ENCODE measurements around the gene MAST4. TPM values are rescaled to one million over a fixed set of nuclear protein-coding genes. Genes with fewer than 3 reads are reported as not detected.

The MAST4 gene
- total and polyA plus RNA-seq, 4 donors: 3.7 to 9.5 (median 6.5) TPM

DNA sequence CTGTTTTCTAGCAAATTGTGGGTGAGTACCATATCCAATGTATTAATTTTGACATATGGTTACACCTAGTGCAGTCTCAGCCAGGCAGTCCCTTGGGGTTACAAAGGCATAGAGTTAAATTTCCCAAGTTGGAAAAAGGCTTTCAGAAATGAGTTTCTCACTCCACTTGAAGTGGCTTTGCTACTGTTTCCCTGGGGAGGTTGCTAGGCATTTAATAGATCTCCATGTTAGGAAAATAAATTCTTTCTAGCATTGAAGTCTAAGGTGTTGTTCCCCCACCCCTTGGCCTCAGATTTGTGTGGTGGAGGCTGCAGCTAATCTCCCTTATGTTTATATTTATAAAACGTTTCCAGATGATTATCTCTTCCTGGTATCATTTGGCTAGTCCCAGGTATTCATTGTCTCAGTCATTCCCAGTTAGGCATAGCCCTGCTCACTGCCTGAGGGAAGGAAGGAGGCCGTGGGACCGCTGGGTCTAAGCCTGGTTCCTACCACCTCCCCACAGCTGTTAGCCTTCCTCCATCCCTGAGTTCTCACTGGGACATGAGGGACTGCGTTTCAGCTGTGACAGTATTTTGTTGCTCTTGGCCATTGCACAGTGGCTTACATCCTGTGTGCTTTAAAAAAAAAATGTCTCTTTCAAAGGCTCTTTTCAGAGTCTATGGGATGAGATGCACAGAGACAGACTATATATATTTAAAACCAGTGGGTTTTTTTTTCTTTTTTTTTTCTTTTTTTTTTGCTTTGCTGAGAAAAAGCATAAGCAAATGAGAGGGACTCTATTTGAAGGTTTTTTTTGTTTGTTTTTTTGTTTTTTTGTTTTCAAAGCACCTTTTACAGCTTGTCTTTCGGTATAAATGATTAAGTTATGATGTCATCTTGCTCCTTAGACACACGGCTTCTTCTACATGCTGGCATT is 121.5 kb downstream of the MAST4 start:
- Histone ChIP-seq H3K27me3 (ENCODE audit: control insufficient read depth in 4 of 4, insufficient read depth in 4 of 4, low read length in 3 of 4) (no peaks in the 10 kb centered on the region), H3K4me1 (ENCODE audit: control insufficient read depth in 4 of 4, insufficient read depth in 4 of 4, low read length in 3 of 4) (no peaks in the 10 kb centered on the region), H3K27ac (ENCODE audit: low read depth in 1 of 2, low read length in 2 of 2) (no peak overlapping the region), H3K9ac (ENCODE audit: low read depth in 1 of 2, low read length in 2 of 2) (no peak overlapping the region), H3K9me3 (ENCODE audit: control insufficient read depth in 4 of 4, low read length in 3 of 4) (no peaks in the 10 kb centered on the region), H3K36me3 (ENCODE audit: control insufficient read depth in 4 of 4, insufficient read depth in 3 of 4, low read depth in 1 of 4, low read length in 3 of 4) (no peaks in the 10 kb centered on the region), H3K4me3 (ENCODE audit: low read depth in 1 of 3, low read length in 3 of 3) (no peak overlapping the region)
- TF ChIP-seq CTCF (IDR thresholded peaks at IDR 0.05; ENCODE audit: low read depth, low read length, missing input control) (no peak), RXRA (IDR thresholded peaks at IDR 0.05) (no peak), GABPA (IDR thresholded peaks at IDR 0.05 in 1 of 2, conservative IDR thresholded peaks at IDR 0.05 in 1 of 2) (no peak), RAD21 (IDR thresholded peaks at IDR 0.05) (no peak), TAF1 (conservative IDR thresholded peaks at IDR 0.05) (no peak), EGR1 (IDR thresholded peaks at IDR 0.05; ENCODE audit: low read depth in 2 of 2) (no peak), YY1 (IDR thresholded peaks at IDR 0.05) (no peak), SP1 (IDR thresholded peaks at IDR 0.05) (no peak), HNF4A (conservative IDR thresholded peaks at IDR 0.05) (no peak)
- TF ChIP-seq, protein P1, sequence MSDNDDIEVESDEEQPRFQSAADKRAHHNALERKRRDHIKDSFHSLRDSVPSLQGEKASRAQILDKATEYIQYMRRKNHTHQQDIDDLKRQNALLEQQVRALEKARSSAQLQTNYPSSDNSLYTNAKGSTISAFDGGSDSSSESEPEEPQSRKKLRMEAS (IDR thresholded peaks at IDR 0.05): no peak
- TF ChIP-seq, protein P2, sequence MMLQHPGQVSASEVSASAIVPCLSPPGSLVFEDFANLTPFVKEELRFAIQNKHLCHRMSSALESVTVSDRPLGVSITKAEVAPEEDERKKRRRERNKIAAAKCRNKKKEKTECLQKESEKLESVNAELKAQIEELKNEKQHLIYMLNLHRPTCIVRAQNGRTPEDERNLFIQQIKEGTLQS (IDR thresholded peaks at IDR 0.05): no peak
- 63% methylated on average over 6 of the region's 6 CpGs for WGBS
- DNase-seq (ENCODE audit: low spot score): no peak

DNA sequence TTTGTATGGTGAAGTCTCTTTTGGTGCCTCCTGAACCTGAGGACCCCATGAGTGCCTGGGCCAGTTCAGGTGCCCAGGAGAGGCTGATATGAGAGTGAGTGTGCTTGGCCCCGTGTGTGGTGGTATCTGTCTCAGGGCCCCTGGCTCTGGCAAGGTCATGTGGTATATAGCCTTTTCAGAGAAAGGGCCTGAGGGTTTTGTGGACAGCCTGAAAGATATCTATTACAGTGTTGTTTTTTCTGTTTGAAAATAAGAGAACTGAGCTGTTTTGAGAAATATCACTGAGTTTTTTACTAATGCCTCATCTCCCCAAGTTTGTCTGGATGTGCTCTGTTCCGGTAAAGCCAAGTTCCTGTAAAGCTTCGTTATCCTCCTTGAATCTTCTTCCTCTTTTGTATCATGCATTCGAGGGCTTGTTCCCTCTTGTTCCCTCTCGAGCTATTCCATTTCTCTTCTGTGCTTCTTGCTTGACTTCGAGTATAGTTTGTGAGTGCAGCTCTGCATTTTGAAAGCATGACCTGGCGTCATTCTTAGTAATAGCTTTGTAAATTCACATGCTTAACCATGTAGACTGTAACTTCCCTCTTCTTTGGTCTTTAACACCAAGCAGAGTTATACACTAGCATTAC is 122.3 kb downstream of the MAST4 start:
- WGBS: 78% methylated on average over 7 of the region's 7 CpGs
- Histone ChIP-seq H3K4me1 (ENCODE audit: control insufficient read depth in 4 of 4, insufficient read depth in 4 of 4, low read length in 3 of 4) (no peaks in the 10 kb centered on the region), H3K36me3 (ENCODE audit: control insufficient read depth in 4 of 4, insufficient read depth in 3 of 4, low read depth in 1 of 4, low read length in 3 of 4) (no peaks in the 10 kb centered on the region), H3K9ac (ENCODE audit: low read depth in 1 of 2, low read length in 2 of 2) (no peak overlapping the region), H3K4me3 (ENCODE audit: low read depth in 1 of 3, low read length in 3 of 3) (no peak overlapping the region), H3K9me3 (ENCODE audit: control insufficient read depth in 4 of 4, low read length in 3 of 4) (no peaks in the 10 kb centered on the region), H3K27ac (ENCODE audit: low read depth in 1 of 2, low read length in 2 of 2) (no peak overlapping the region), H3K27me3 (ENCODE audit: control insufficient read depth in 4 of 4, insufficient read depth in 4 of 4, low read length in 3 of 4) (no peaks in the 10 kb centered on the region)
- DNase-seq (ENCODE audit: low spot score): no peak
- TF ChIP-seq EGR1 (IDR thresholded peaks at IDR 0.05; ENCODE audit: low read depth in 2 of 2) (no peak), NR2F2 (IDR thresholded peaks at IDR 0.05) (no peak), RXRA (IDR thresholded peaks at IDR 0.05) (no peak), JUND (IDR thresholded peaks at IDR 0.05) (no peak), FOXA2 (IDR thresholded peaks at IDR 0.05) (no peak), RAD21 (IDR thresholded peaks at IDR 0.05) (no peak), GABPA (IDR thresholded peaks at IDR 0.05 in 1 of 2, conservative IDR thresholded peaks at IDR 0.05 in 1 of 2) (no peak)
- TF ChIP-seq, protein P1 (IDR thresholded peaks at IDR 0.05): no peak

Measured in liver (tissue), 9 donors.